Stimulated activated CD4-positive, alpha-beta T cell treated with anti-CD3 and anti-CD28 coated beads, Interleukin-12 subunit alpha, Interleukin-12 subunit beta, amount 100 ng/mL, for 4 hours (primary cell): ENCODE data around the gene EPS8L1.
"Not testable (repeated sequence)": the region's sequence is repeated elsewhere in the genome, so short reads cannot be mapped to it uniquely, and the experiment has no call there.

ENCODE experiments used
- DNase-seq: peaks from one replicate; pipeline ENCODE4 v3.0.0-alpha.2; 2020

Gene EPS8L1

DNA sequence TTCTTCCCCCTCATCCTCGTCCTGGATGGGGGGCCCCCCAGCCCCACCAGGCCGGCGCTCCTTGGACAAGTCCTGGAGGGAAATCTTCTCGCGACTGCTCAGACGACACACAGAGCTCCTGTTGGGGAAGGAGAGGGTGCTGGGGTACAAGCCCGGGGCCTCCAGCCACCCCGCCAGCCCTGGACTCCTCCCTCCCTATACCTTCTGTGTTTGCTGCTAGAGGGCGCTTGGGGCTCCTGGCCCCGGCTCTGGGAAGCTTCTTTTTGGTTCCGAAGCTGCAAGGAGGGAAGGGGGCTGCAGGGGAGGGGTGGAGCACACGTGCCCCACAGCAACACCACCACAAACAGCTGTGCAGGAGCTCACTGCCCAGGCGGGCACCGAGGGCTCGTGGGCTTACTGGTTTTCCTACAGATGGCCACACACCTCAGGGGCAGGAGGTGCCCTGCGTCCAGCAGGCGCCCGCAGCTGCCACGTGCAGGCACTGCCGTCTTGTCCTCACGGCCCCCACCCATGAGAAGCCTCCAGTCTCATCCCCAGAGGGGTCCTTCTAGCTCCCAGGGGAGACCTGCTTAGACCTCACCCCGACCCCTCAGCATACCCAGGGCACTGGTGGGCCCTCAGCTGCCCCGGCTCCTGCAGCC is 20.5 kb downstream of the EPS8L1 start:
- DNase-seq = no peak

- DNase-seq = no peak
Observed at GRCh38 chr19:55097864-55098715, 22.4 kb downstream of the EPS8L1 start.

DNA sequence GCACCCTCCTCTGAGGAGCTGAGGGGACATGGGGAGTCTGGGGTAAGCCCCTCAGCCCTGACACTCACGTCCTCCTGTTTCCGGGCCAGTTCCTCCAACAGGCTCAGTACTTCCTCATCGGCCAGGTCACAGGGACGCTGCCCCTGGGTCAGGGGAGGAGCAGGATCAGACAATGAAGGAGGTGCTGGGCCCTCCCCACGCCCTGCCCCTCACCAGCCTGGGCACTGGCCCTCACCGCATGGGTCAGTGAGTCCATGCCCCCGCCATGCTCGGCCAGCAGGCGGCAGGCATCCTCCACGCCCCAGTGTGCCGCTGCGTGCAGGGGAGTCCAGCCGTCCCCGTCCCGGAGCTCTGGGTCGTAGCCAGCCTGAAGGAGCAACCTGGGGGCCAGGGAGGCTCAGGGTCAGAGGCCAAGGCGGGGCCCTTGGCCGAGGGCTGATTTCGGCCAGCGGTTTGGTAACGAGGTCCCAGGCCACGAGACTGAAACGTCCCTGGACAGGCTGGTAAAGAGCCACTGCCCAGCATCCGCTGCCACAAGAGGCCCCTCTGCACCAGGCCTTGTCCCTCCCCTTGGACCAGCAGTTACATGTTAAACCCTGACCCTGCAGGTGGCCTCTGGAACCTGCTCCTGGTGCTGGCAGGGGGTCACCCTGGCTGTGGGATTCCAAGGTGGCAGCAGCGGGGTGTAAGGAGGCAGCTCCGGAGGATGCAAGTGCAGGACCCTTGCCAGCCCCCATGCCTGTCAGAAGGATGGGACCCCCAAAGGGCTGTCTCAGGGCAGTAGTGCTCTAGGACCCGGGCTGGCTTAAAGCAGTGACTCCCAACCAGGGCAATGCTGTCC is 23.3 kb downstream of the EPS8L1 start:
- no peak for DNase-seq

DNA sequence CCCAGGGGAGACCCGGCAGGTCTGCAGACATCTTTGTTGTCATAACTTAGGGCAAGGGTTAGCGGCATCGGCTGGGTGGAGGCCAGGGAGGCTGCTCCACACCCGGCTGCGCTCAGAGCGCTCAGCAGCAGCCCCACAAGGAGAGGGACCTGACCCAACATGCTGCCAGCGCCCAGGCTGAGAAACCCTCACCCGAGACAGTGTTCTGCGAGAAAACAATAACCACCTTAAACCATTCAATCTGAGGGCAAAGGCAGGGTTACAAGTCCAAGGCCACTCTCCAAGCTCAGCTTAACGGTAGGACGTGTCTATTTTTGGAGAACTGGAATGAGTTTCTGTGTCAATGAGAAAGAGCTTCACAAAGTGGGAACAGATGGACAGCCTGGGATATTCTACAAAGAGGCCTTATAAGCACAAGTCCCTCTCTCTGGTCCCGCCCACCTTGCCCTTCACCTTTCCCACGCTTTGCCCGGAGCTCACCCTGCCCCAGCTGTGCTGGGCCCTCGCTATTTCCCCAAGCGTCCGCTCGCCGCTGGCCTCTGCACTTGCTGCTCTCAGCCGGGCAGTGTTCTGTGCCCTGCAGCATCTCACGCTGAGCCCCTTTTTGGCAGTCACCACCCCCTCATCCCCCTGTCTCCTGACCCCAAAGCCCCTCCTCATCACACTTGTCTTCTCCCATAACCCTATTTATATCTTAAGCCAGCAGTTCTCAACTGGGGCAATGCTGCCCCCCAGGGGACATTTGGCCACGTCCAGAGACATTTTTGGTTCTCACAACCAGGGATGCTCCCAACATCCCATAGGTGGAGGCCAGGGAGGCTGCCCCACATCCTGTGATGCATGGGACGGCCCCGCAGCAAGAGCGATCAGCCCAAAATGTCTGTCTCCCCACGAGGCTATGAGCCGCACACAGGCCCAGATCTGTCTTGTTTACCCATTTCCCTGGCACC is 24.2 kb downstream of the EPS8L1 start:
- no peak for DNase-seq

DNA sequence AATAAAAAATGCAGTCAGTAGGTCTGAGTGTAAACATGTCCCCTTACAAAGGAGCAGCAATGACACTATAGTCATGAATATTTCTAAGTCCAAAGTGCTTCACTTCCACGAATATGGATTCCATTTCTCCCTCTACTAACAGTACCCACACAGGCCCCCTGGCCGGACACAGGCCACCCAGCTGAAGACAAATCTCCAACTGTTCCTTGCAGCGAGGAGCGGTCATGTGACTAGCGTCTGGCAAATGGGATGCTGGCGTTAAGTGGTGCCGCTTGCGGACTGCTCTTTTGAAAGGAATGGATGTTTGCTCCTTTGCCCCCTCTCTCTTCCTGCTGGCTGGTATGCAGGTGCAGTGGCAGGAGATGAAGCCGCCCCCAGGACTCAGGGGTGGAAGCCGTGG is 25.6 kb downstream of the EPS8L1 start:
- DNase-seq = no peak

GRCh38 chr19:55103190-55103589 is 27.5 kb downstream of the EPS8L1 start:
- no peak for DNase-seq

- DNase-seq = no peak
Observed at GRCh38 chr19:55105237-55105636, 29.6 kb downstream of the EPS8L1 start.

- no peak for DNase-seq
Observed at GRCh38 chr19:55106591-55106990, 30.9 kb downstream of the EPS8L1 start.

GRCh38 chr19:55107252-55107651 is 31.6 kb downstream of the EPS8L1 start:
- not testable (repeated sequence) for DNase-seq

DNA sequence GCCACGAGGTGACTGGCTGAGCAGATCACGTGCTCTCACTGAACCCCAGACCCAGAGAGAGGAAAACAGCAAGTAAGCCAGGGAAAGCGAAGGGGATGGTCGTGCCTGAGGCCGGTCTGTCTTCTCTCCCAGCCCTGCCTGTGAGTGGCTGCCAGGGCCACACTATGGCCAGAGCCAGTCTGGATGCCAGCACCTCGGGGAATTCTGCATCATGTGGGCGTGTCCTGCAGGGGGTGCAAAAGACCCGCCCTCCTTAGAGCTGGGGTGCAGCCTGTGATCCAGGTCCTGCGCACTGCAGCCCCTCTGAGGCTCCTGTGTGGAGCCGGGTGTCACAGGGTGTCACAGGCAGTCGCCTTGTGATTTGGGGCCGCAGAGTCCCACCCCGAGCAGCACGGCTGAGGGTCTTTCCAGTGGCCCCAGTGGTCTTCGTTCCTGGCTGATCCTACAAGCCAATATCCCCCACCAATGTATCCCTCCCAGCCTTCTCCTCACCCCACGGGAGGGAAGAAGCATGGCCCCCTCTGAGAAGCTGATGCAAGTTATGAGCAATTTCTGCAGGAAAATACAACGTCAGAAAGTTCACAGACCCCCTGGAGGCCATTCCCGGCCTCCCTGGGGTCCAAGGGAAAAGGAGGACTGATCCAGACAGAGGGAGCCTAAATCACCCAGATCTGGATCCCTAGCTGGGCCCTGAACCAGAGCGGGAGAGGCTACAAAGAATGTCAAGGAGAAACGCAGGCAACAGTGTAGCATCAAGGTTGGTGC is 34.0 kb downstream of the EPS8L1 start:
- no peak for DNase-seq

DNA sequence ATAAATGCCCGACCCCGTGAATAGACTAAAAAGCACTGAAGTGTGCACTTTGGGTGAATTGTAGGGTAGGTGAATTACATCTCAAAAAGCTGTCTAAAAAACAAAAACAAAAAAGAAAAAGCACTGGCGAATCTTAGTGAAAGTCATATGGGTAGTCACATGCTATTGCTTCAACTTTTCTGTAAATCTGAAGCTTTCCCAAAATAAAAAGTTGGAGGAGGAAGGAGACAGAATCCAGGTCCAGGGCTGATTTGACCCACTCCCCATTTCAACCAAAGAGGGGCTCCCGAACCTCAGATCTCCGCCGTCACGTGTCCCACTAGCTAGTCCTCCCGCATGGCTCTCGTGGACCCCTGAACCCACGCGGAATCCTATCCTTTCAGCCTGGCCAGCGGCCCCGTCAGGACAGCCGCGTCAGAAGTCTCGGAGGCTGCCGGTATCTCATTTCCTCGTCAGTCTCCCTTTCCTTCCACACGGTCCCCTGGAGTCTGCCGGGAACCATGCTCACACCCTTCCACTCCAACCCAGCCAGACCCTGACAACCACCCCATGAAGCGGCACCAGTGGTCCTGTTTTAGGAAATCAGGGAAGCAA is 35.7 kb downstream of the EPS8L1 start:
- no peak for DNase-seq

DNA sequence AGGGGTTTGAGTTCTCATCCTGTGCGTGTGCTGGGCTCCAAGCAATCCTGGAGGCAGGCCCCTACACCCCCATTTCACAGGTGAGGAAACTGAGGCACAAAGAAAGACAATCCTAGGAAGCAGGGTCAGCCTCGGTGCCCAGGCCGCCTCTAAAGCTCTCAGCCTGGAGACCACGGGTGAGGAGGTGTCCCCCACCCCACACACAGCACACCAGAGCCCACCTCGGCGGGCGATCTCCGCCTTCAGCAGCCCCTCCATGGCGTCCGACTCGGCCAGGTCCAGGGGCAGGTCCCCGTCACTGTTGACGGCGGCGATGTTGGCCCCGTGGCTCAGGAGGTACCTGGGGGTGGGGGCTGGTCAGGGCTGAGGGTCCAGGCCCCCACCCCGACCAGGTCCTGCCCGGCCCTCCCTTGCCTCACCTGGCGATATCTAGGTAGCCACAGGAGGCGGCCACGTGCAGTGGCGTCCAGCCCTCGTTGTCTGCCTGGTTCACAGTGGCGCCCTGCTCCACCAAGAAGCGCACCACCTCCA is 36.6 kb downstream of the EPS8L1 start:
- DNase-seq = no peak

GRCh38 chr19:55112777-55113569 is 37.3 kb downstream of the EPS8L1 start:
- no peak for DNase-seq

DNA sequence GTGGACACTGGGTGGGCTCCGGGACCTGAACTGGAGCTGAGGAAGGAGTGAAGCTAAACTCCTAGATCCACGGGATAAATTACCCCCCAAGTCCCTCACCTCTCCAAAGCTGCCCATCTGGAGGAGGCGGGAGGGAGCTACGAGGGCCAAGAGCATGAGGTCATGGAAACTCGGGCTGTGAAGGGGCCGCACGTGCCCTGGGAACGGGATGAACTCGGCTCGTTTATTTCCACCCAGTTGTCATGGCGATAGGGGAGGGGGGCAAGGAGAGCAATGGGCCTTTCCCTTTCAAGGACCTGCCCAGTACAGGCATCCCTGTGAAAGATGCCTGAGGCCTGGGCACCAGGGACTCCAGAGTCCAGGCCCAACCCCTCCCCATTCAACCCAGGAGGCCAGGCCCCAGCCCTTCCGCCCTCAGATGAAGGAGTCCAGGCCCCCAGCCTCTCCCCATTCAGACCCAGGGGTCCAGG is 37.9 kb downstream of the EPS8L1 start:
- DNase-seq = no peak

GRCh38 chr19:55114566-55115145 is 39.0 kb downstream of the EPS8L1 start:
- no peak for DNase-seq

- no peak for DNase-seq
Observed at GRCh38 chr19:55115446-55116065, 39.9 kb downstream of the EPS8L1 start.

DNA sequence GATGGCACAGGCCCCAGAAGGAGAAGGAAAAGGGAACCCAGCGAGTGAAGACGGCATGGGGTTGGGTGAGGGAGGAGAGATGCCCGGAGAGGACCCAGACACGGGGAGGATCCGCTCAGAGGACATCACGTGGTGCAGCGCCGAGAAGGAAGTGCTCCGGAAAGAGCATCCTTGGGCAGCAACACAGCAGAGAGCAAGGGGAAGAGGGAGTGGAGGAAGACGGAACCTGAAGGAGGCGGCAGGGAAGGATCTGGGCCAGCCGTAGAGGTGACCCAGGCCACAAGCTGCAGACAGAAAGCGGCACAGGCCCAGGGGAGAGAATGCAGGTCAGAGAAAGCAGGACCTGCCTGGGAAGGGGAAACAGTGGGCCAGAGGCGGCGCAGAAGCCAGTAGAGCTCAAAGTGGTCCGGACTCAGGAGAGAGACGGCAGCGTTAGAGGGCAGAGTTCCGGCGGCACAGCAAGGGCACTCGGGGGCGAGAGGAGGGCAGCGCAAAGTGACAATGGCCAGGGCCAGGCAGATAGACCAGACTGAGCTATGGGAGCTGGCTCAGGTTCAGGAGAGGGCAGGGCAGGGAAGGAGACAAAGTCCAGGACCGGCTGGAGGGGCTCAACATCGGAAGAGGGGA is 40.7 kb downstream of the EPS8L1 start:
- DNase-seq = peak; percentile 41

DNA sequence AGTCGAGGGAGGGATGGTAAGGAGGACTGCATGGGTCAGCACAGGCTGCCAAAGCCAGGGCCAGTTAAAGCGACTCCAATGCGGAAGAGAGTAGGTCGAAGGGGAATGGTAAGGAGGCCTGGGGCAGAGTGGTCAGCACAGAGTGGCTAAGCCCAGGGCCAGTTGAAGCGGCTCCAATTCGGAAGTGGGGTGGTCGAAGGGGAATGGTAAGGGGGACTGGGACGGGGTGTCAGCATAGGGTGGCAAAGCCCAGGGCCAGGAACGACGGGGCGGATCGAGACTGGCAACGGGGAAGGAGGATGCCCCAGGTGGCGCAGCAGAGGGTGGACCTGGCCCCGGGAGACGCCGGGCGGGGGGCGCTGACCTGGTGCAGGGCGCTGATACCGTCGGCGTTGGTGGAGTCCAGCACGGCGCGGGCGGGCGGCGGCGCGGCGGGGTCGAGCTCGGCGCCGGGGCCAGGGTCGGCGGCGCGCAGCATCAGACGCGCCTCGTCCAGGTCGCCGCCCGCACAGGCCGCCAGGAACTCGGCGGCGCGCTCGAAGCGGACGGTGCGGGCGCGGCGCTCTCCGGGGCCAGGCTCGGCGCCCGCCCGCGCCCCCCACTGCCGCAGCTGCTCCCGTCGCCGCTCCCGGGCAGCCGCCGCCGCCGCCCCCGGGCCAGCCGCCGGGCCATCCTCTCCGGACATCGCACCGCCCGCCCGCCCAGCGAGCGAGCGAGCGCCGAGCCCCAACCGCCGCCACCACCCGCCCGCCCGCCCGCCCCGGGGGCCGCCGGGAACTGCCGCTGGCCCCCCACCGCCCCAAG is 41.4 kb downstream of the EPS8L1 start, which contains the start of gene PPP1R12C:
Gene PPP1R12C, minus strand, starts transcription at position 779 of the 804 bp plus-strand sequence. Its CDS starts 94 bp downstream, at position 685.
- DNase-seq = no peak
